DLD1 (cell line): ENCODE data around the gene ST6GALNAC1.
"Not testable (repeated sequence)": the region's sequence is repeated elsewhere in the genome, so short reads cannot be mapped to it uniquely, and the experiment has no call there.

Source experiments
- in situ Hi-C: cut with HindIII; loops from 2 replicates; pipeline ENCODE4 v1.10.0; 2017; ENCODE audit warnings: low sequenced_read_pairs

Gene ST6GALNAC1

DNA sequence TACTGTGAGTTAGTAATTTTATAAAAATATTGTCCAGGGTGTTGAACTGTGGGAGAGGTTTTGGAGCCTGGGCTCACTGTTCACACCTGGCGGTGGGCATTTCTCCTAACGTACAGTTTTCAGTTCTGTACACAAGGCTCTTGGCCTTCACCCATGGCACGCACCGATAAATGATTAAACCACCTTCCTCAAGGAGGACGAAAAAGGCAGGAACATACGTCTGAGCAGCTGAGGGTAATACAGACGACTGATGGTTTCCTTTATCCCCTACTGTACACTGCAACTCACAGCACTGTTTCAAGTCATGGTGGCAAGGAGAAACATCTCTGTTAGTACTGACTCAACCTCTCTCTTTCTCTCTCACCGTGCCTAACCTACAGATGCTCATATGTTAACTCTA lies 1.4 kb upstream of the ST6GALNAC1 start:
- in situ Hi-C loops = no loop called here

DNA sequence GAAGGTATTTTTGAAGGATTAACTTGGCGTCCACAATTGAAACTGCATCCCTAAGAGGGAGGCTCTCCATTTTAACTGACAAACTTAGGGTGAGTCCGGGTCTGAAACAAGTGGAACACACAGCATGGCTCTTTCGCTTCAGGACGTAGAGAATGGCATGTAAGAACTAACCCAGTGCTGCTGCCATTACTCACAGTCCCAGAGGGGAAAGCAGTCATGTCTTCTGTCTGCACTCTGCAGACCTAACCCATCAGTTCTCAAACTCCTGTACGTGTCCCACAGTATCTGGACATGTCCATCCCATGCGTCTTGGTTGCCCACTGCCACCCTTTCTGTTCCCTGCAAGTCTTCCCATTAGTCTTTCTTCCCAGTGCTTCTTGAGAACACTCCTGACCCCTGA lies 563 bp downstream of the ST6GALNAC1 start:
- in situ Hi-C loops = no loop called here

- in situ Hi-C loops = no loop called here
These were observed 1.5 kb downstream of the ST6GALNAC1 start for GRCh38 chr17:76642032-76642561.

DNA sequence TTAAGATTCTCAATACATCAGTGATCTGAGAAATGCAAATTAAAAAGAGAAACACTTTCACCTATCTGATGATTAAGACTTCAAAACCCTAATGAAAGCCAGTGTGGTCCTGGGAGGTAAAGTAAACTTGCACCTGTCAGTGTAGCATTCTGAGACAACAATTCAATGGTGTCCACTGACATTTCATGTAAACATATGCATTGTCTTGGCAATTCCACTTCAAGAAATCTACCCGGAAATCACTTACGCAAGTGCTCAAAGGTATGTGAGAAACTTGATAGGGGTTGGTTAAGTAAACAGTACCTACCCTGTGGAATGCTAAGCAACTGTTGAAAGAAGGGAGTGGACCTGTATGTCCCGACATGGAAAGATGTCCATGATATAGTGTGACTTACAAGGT lies 2.1 kb downstream of the ST6GALNAC1 start:
- in situ Hi-C loops = no loop called here

- in situ Hi-C loops = no loop called here
These were observed 2.8 kb downstream of the ST6GALNAC1 start for GRCh38 chr17:76640550-76641380.

- in situ Hi-C loops = no loop called here
These were observed 5.3 kb downstream of the ST6GALNAC1 start for GRCh38 chr17:76638263-76638662.

DNA sequence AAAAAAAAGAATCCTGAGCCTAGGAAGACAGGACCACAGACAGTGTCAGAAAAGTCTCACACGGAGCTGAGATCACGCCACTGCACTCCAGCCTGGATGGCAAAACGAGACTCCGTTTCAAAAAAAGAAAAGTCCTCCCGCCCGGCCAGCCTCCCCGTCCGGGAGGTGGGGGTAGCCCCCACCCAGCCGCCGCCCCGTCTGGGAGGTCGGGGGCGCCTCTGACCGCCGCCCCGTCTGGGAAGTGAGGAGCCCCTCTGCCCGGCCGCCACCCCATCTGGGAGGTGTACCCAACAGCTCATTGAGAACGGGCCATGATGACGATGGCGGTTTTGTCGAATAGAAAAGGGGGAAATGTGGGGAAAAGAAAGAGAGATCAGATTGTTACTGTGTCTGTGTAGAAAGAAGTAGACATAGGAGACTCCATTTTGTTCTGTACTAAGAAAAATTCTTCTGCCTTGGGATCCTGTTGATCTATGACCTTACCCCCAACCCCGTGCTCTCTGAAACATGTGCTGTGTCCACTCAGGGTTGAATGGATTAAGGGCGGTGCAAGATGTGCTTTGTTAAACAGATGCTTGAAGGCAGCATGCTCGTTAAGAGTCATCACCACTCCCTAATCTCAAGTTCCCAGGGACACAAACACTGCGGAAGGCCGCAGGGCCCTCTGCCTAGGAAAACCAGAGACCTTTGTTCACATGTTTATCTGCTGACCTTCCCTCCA lies 6.9 kb downstream of the ST6GALNAC1 start:
- in situ Hi-C loops = not testable (repeated sequence)

DNA sequence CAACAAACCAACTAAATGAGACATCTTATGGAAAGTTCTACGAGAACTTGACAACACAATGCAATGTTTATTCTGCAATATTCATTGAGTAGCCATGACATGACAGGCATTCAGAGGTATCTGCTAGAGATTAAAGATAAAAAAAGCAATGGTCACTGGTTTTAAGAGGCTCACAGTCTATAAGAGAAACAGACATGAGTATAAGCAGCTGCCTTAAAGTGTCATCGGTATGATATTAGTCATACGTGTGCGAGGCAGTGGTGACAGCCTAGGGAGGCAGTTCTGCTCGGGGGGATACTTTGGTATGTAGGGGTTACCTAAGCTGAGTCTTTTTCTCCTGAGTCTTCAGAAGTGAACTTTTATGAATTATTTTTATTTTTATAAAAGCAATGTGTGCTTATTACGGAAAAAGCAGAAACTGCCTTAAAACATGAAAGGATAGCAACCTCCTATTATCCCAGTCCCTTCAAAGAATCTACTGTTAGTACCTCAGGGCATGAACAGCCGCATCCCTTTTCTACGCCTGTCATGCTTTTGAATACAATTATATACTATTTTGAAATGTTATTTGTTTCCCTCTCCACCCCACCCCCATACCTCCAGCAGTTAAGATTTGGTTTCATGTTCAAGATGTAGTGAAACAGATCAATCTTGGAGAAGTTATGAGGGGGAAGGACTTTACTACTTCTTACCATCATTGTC lies 7.7 kb downstream of the ST6GALNAC1 start:
- in situ Hi-C loops = no loop called here

- in situ Hi-C loops = no loop called here
These were observed 8.5 kb downstream of the ST6GALNAC1 start for GRCh38 chr17:76635039-76635438.

- in situ Hi-C loops = no loop called here
These were observed 9.8 kb downstream of the ST6GALNAC1 start for GRCh38 chr17:76633628-76634328.

- in situ Hi-C loops = no loop called here
These were observed 11.6 kb downstream of the ST6GALNAC1 start for GRCh38 chr17:76631821-76632565.

DNA sequence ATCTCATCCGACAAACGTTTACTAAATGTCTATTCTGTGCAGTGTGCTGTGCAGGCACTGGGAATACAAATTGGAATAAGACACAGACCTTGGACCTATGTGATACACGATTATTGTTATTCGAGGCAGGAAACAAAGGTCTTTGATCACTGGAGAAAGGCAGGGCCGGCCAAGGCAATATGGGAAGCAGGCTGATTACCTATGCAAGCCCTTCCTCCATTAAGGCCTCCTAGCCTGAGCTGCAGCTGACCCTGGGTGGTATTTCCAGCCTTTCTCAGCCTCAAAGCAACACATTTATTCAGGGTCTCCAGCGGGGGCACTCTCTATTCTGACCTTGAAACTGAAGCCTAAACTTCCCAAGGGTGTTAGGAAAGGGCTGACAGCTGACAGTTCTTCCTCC lies 13.4 kb downstream of the ST6GALNAC1 start:
- in situ Hi-C loops = no loop called here

DNA sequence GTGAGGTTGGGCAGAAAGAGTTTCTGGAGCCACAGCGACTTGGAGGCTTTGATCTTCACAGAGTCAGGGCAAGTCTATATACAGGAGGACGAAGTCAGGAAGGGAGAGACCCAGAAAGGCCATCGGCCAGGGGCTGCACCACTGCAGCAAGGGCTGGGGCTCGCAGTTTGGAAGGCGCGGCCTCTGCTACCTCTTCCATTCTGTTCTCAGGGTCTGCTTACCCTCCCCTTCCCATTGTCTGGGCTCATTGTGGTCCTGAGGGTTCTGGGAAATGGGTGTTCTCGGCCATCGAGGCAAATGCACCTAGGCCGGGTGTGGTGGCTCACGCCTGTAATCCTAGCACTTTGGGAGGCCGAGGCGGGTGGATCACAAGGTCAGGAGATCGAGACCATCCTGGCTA lies 16.0 kb downstream of the ST6GALNAC1 start:
- in situ Hi-C loops = no loop called here

DNA sequence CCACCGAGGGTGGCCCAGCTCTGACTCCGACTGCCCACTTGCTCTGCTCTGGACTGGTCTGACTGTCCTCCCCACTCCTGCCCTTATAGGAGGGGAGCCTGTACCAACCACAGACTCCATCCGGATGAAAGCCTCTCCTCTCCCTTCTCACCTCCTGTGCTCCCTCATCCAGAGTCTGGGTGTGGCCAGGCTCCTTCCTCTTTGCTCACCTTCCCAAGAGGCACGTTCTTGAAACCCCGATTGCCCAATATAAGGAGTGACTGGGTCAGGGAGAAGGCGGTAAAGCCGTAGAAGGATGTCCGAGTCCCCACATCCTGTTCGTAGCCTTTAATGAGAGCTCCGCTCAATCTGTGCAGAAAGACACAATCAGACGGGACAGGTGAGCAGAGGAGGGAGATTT lies 17.1 kb downstream of the ST6GALNAC1 start:
- in situ Hi-C loops = no loop called here

DNA sequence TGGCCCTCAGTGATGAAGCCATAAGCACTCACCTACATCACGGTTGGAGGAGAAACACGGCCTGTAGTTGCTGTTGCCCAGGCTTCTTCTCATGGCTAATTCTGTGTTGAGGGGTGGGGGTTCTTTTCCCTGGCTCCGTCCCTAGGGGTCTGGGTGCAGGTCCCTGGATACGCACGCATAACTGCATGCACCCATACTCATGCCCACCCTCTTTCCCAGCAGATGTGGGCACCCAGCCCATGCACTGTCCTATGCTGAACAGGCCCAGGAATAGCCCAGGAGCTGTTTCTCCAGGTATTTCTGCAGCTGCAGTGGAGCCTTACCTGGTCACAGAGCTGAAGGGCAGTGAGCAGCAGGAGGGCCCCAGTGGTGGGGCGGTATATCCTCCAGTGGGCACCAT lies 18.1 kb downstream of the ST6GALNAC1 start:
- in situ Hi-C loops = no loop called here

DNA sequence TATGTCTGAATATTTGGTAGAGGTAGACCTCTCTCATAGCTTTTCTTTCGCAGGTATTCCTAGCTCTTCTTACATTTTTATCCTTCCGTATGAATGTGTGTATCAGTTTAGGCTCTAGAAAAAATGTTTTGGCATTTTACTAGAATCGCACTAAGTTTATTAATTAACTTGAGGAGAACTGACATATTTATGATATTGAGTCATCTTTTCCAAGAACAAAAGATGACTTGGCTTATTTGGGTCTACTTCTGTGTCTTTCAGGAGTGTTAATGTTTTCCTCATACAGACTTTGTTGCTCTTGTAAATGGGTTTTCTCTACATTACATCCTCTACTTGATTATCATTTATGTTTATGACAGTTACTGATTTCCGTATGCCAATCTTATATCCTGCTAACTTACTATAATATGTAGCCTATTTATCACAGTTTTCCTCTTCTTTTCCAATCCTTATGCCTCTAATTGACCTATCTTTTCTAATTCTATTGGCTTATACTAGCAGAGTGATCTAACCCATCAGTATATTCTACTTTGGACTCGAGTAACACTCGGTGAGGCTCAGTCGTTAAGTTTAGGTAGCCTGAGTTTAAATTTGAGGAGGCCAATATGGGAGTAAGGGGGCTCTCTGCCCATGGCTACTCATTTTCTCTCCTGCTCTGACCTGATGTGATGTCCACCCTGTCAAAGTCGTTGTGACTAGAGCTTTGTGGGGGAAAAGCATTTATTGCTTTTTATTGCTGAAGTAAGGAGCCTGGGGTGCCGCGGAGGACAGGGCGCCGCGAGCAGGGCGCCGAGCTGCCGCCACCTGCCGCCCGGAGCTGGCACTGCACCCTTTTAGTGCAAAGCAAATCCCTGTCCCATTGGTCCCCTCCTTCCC lies 20.0 kb downstream of the ST6GALNAC1 start:
- in situ Hi-C loops = no loop called here

GRCh38 chr17:76617838-76618237 lies 25.7 kb downstream of the ST6GALNAC1 start:
- in situ Hi-C loops = no loop called here

- in situ Hi-C loops = no loop called here
These were observed 28.5 kb downstream of the ST6GALNAC1 start for GRCh38 chr17:76614912-76615617.
